Esophagus (tissue), 2 donors: Measurements from ENCODE around the gene CNBD2. TPM values are rescaled to one million over a fixed set of nuclear protein-coding genes. Genes with fewer than 3 reads are reported as not detected.
"Not testable (repeated sequence)": the region's sequence is repeated elsewhere in the genome, so short reads cannot be mapped to it uniquely, and the experiment has no call there.

Experiments used
- H3K27ac ChIP-seq, 2 donors: one replicate each; pipeline ENCODE4 v1.5.1; 2013; ENCODE audit warnings: low read depth in 2 of 2, mild to moderate bottlenecking in 2 of 2, inconsistent platforms in 1 of 2, low read length in 1 of 2, moderate library complexity in 1 of 2
- H3K27me3 ChIP-seq, 2 donors: one replicate each; pipeline ENCODE4 v1.6.1; 2013; ENCODE audit warnings: low read length in 2 of 2, control low read depth in 1 of 2, mild to moderate bottlenecking in 1 of 2; ENCODE audit not compliant: insufficient read depth in 2 of 2, control insufficient read depth in 1 of 2
- H3K36me3 ChIP-seq, 2 donors: one replicate each; pipeline ENCODE4 v1.6.1; 2013; ENCODE audit warnings: low read length in 1 of 2; ENCODE audit not compliant: control insufficient read depth in 2 of 2, insufficient read depth in 2 of 2
- H3K4me1 ChIP-seq, 2 donors: one replicate each; pipeline ENCODE4 v1.6.1; 2013; ENCODE audit warnings: low read length in 1 of 2; ENCODE audit not compliant: control insufficient read depth in 2 of 2, insufficient read depth in 2 of 2
- H3K4me3 ChIP-seq, 2 donors: one replicate each; pipeline ENCODE4 v1.5.1; 2013; ENCODE audit warnings: low read length in 2 of 2, mild to moderate bottlenecking in 2 of 2, low read depth in 1 of 2, moderate library complexity in 1 of 2
- H3K9me3 ChIP-seq, 2 donors: one replicate each; pipeline ENCODE4 v1.6.1; 2013; ENCODE audit warnings: mild to moderate bottlenecking in 2 of 2, low read depth in 1 of 2, low read length in 1 of 2, moderate library complexity in 1 of 2; ENCODE audit not compliant: control insufficient read depth in 2 of 2, insufficient read depth in 1 of 2
- WGBS, 2 donors: extraction: QIAGEN DNeasy Blood & Tissue Kit; methylation state at CpG; one replicate each; pipeline ENCODE4 v1.1.7; 2013; 5-methylcytosine and 5-hydroxymethylcytosine counted together
- polyA plus RNA-seq, 2 donors: library from polyadenylated mRNA; stranded (reverse); fragments of 200-250 nt; gene quantifications; one replicate each; pipeline ENCODE4 v1.2.3, GENCODE V29; 2013
- donor health status: healthy with polysubstance abuse.
- donor health status: Bipolar disorder and iron deficiency.

The CNBD2 gene
- polyA plus RNA-seq, 2 donors = 6.1 to 13.5 TPM

DNA sequence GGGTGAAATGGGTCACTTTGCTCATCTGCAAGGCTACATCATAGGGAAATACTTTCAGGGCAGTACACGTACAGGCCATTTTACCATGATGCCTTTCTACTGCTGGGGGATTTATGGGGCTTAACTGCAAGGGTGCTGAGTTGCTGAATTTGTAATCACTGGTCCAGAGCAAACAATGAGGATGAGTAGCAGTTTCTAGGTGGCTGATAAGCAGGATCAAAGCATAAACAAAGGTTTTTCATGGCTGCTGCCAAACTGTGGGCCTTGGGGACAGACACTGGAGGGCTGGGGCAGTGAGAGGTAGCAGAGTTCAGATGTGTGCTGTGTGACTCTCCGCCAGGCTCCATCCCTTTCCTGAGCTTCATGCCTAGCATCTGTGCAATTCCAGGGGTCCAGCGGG is 68.3 kb downstream of the CNBD2 start:
- Histone ChIP-seq H3K27ac (no peak overlapping the region), H3K36me3 (no peaks in the 10 kb centered on the region), H3K27me3 (no peaks in the 10 kb centered on the region), H3K4me3 (no peak overlapping the region), H3K9me3 (no peaks in the 10 kb centered on the region), H3K4me1 (no peaks in the 10 kb centered on the region)
- WGBS, 2 donors = 81 to 85% methylated on average over 3 of the region's 3 CpGs

GRCh38 chr20:36040571-36040970 is 72.2 kb downstream of the CNBD2 start:
- WGBS, 2 donors = 87 to 89% methylated on average over 5 of the region's 5 CpGs

GRCh38 chr20:36043441-36043840 is 75.1 kb downstream of the CNBD2 start:
- H3K27me3 ChIP-seq = no peaks in the 10 kb centered on the region
- H3K36me3 ChIP-seq = peaks cover 3 to 5% of the 10 kb centered on the region in 2 donors
- 91 to 95% methylated on average over 3 of the region's 3 CpGs for WGBS, 2 donors
- H3K4me1 ChIP-seq = no peaks in the 10 kb centered on the region
- no peak overlapping the region for H3K4me3 ChIP-seq
- H3K27ac ChIP-seq = no peak overlapping the region
- no peaks in the 10 kb centered on the region for H3K9me3 ChIP-seq

More at GRCh38 chr20:36040571-36040970, 72.2 kb downstream of the CNBD2 start:
- Histone ChIP-seq H3K27me3 (no peaks in the 10 kb centered on the region), H3K36me3 (peaks cover 3 to 5% of the 10 kb centered on the region in 2 donors), H3K4me3 (no peak overlapping the region), H3K27ac (no peak overlapping the region), H3K4me1 (no peaks in the 10 kb centered on the region), H3K9me3 (no peaks in the 10 kb centered on the region)

- WGBS, 2 donors = 92 to 93% methylated on average over 10 of the region's 10 CpGs
- Histone ChIP-seq H3K27ac (no peak overlapping the region), H3K9me3 (no peaks in the 10 kb centered on the region), H3K36me3 (peaks cover 3 to 5% of the 10 kb centered on the region in 2 donors), H3K4me1 (no peaks in the 10 kb centered on the region), H3K4me3 (no peak overlapping the region), H3K27me3 (no peaks in the 10 kb centered on the region)
Measured at GRCh38 chr20:36043892-36044515, 75.6 kb downstream of the CNBD2 start.

GRCh38 chr20:36045373-36045714 is 77.0 kb downstream of the CNBD2 start:
- Histone ChIP-seq H3K27me3 (no peaks in the 10 kb centered on the region), H3K4me3 (no peak overlapping the region), H3K9me3 (no peaks in the 10 kb centered on the region), H3K27ac (no peak overlapping the region), H3K4me1 (no peaks in the 10 kb centered on the region), H3K36me3 (peaks cover 3 to 5% of the 10 kb centered on the region in 2 donors)
- 77 to 80% methylated on average over 2 of the region's 2 CpGs for WGBS, 2 donors

DNA sequence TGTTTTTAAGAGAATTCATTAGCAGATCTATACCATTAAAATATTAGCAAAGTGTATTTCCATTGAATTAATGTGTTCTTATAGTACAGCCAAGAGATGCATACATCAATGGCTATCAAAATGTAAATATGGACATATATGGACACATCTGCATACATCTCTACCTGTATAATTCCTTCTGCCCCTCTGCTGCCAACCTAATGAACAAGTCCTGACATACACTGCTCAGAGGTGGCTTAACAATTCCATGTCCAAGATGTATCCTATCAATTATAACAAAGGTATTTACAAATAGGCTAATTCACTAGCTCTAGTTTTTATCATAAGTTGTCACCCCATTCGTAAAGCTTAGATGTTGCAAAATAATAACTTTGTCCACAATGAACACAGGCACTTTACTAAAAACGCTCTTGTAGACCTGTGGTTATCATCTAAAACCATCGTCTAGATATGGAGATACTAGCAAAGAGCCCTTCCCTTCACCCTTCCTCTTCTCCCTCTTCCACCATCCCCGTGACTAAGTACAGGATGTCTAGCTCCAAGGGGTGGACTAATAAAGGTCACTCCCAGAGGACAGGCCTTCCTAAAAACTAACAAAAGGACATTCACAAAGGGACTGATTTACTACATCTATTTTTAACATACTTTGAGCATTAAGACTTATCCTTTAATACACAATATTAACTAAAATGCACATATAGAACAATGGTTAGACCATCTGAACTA is 77.8 kb downstream of the CNBD2 start:
- H3K4me1 ChIP-seq, H3K9me3 ChIP-seq, H3K27me3 ChIP-seq, H3K36me3 ChIP-seq, H3K4me3 ChIP-seq, H3K27ac ChIP-seq: not testable (repeated sequence)
- WGBS, 2 donors = 61 to 68% methylated on average over 4 of the region's 4 CpGs

- not testable (repeated sequence) for H3K4me1 ChIP-seq, H3K27ac ChIP-seq, H3K27me3 ChIP-seq, H3K36me3 ChIP-seq, H3K9me3 ChIP-seq
- WGBS, 2 donors = 0 to 1% methylated on average over 2 of the region's 2 CpGs
- peak overlapping the region in 1 of 2 donors; percentile 41 for H3K4me3 ChIP-seq
Measured at GRCh38 chr20:36049408-36049807, 81.0 kb downstream of the CNBD2 start.

- no peaks in the 10 kb centered on the region for H3K27me3 ChIP-seq
- H3K36me3 ChIP-seq = no peaks in the 10 kb centered on the region
- peaks cover 0 to 2% of the 10 kb centered on the region in 2 donors for H3K4me1 ChIP-seq
- WGBS, 2 donors = 0 to 1% methylated on average over 68 to 75 of the region's 75 CpGs
- H3K27ac ChIP-seq = peak overlapping the region; percentile 94 to 96
- no peaks in the 10 kb centered on the region for H3K9me3 ChIP-seq
- peak overlapping the region; percentile 83 to 100 for H3K4me3 ChIP-seq
Measured at GRCh38 chr20:36050436-36051317, 82.3 kb downstream of the CNBD2 start.

DNA sequence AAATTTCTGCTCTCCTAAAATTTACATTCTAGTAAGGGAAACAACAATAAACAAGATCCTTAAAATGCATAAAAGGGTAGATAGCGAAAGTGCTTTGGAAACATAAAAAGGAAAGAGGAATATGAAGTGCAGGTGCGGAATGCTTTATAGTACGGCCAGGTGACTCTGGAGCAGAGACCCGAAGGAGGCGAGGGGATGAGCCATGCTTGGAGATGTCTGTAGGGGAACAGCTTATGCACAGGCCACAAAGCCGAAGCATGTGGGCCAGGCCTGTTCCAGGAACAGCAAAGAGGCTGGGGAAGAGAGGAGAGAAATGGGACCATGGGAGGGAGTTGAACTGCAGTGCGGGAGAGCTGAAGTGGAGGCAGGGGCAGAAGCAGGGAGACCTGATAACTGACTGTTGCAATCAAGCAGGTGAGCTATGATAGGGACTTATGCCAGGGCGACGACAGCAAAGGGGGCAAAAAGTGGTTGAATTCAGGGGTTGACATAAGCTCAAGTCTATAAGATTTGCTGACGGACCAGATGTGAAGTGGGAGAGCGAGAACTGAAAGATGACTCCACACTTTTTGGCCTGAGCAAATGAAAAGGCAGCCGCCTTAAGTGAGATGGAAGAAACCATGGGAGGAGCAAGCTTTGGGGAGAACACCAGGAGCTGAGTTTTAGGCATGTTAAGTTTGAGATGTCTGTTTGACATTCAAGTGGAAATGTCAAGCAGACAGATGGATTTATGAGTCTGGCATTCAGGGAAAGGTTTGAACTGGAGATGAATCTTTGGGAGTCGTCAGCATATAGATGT is 83.1 kb downstream of the CNBD2 start:
- Histone ChIP-seq H3K27ac (peak overlapping the region in 1 of 2 donors; percentile 43), H3K27me3 (no peaks in the 10 kb centered on the region), H3K4me1 (peaks cover 0 to 2% of the 10 kb centered on the region in 2 donors), H3K36me3 (no peaks in the 10 kb centered on the region), H3K4me3 (peak overlapping the region in 1 of 2 donors; percentile 83), H3K9me3 (no peaks in the 10 kb centered on the region)
- 74 to 78% methylated on average over 13 of the region's 13 CpGs for WGBS, 2 donors
